H1 (cell line): ENCODE results near the gene PANX1. TPM values are rescaled to one million over a fixed set of nuclear protein-coding genes. Genes with fewer than 3 reads are reported as not detected.

Experiments
- CTCF ChIA-PET: fragments of 300-600 bp; sonication (Branson Sonifier 250); formaldehyde crosslinking; loops from one replicate; lab custom pipeline; 2021; ENCODE audit not compliant: partially characterized antibody; lab: Charles Lee
- POLR2A ChIA-PET: fragments of 300-600 bp; sonication (Branson Sonifier 250); formaldehyde crosslinking; loops from one replicate; lab custom pipeline; 2021; ENCODE audit warnings: inconsistent platforms; ENCODE audit not compliant: partially characterized antibody; lab: Charles Lee
- DNase-seq, 2 experiments: peaks; one replicate each; pipeline versions ENCODE4 v3.0.0 to v3.0.0-alpha.2; 2010 to 2022; ENCODE audit warnings: low spot score in 2 of 2, low read depth in 1 of 2, mixed read lengths in 1 of 2
- FAIRE-seq: peaks from 2 replicates; lab custom pipeline; 2011; peaks lifted over from hg19 to GRCh38; lab: Jason Lieb, UNC
- H2AFZ ChIP-seq: 2 replicates; pipeline ENCODE4 v1.8.1; 2012; ENCODE audit warnings: low read length, inconsistent platforms
- H2AK5ac ChIP-seq: 2 replicates; pipeline ENCODE4 v1.6.1; 2013; ENCODE audit warnings: low read depth, low read length
- H2BK120ac ChIP-seq: replicated peaks from 2 replicates; pipeline ENCODE3; 2013; ENCODE audit warnings: low read depth, low read length, inconsistent platforms
- H2BK12ac ChIP-seq: 2 replicates; pipeline ENCODE4 v1.6.1; 2013; ENCODE audit warnings: low read depth, low read length
- H2BK15ac ChIP-seq: 2 replicates; pipeline ENCODE4 v1.6.1; 2013; ENCODE audit warnings: low read length
- H2BK20ac ChIP-seq: 2 replicates; pipeline ENCODE4 v1.6.1; 2013; ENCODE audit warnings: low read length
- H2BK5ac ChIP-seq: 2 replicates; pipeline ENCODE4 v1.6.1; 2013; ENCODE audit warnings: low read depth, low read length
- H3K14ac ChIP-seq: 2 replicates; pipeline ENCODE4 v1.6.1; 2013; ENCODE audit warnings: inconsistent platforms; ENCODE audit not compliant: insufficient read length
- H3K18ac ChIP-seq: 2 replicates; pipeline ENCODE4 v1.6.1; 2013; ENCODE audit warnings: low read length; ENCODE audit errors: extremely low read depth
- H3K23ac ChIP-seq: 2 replicates; pipeline ENCODE4 v1.6.1; 2013; ENCODE audit warnings: inconsistent platforms; ENCODE audit not compliant: insufficient read length
- H3K23me2 ChIP-seq: 2 replicates; pipeline ENCODE4 v1.6.1; 2013; ENCODE audit warnings: low read depth, low read length
- H3K27ac ChIP-seq: 2 replicates; pipeline ENCODE4 v1.6.1; 2011; ENCODE audit warnings: low read depth, low read length, inconsistent platforms
- H3K27me3 ChIP-seq, 4 experiments: replicated peaks in 1 of 4; 1 replicate in 1 of 4; 2 replicates in 3 of 4; pipeline versions ENCODE4 v1.6.1 to v1.8.1; 2011 to 2013; ENCODE audit warnings: low read length in 3 of 4, mild to moderate bottlenecking in 3 of 4, inconsistent platforms in 2 of 4, mixed read lengths in 2 of 4, moderate library complexity in 1 of 4; ENCODE audit not compliant: control insufficient read depth in 3 of 4, insufficient read depth in 3 of 4; ENCODE audit errors: extremely low read depth in 1 of 4
- H3K36me3 ChIP-seq, 4 experiments: 2 replicates each; pipeline versions ENCODE4 v1.6.1 to v1.8.1; 2011 to 2013; ENCODE audit warnings: mild to moderate bottlenecking in 4 of 4, low read length in 3 of 4, moderate library complexity in 2 of 4, control low read depth in 1 of 4, inconsistent platforms in 1 of 4; ENCODE audit not compliant: insufficient read depth in 4 of 4, control insufficient read depth in 2 of 4
- H3K4ac ChIP-seq: replicated peaks from 2 replicates; pipeline ENCODE3; 2013; ENCODE audit warnings: low read length, low read depth, mixed read lengths, inconsistent platforms; ENCODE audit not compliant: insufficient read length
- H3K4me1 ChIP-seq, 4 experiments: replicated peaks in 1 of 4; 1 replicate in 1 of 4; 2 replicates in 3 of 4; pipeline versions ENCODE4 v1.6.1 to v1.8.1; 2011 to 2013; ENCODE audit warnings: low read length in 3 of 4, inconsistent platforms in 2 of 4, mixed read lengths in 1 of 4; ENCODE audit not compliant: insufficient read depth in 4 of 4, control insufficient read depth in 3 of 4
- H3K4me2 ChIP-seq, 2 experiments: 2 replicates each; pipeline versions ENCODE4 v1.6.1 to v1.8.1; 2011 to 2013; ENCODE audit warnings: low read depth in 2 of 2, low read length in 2 of 2, control low read depth in 1 of 2, inconsistent platforms in 1 of 2, mild to moderate bottlenecking in 1 of 2; ENCODE audit not compliant: insufficient read depth in 1 of 2
- H3K4me3 ChIP-seq, 4 experiments: fragments of 200-600, 300-600 bp in 1 of 4; sonication (generic), shearing (Covaris generic), sonication (Bioruptor Twin) in 1 of 4; 2 replicates each; pipeline versions ENCODE4 v1.5.1 to v1.8.1; 2011 to 2016; ENCODE audit warnings: low read length in 4 of 4, low read depth in 3 of 4, control low read depth in 2 of 4, inconsistent platforms in 2 of 4, mild to moderate bottlenecking in 2 of 4, mixed read lengths in 1 of 4, moderate library complexity in 1 of 4; ENCODE audit not compliant: insufficient read depth in 2 of 4; ENCODE audit errors: extremely low read depth in 1 of 4
- H3K56ac ChIP-seq: replicated peaks from 2 replicates; pipeline ENCODE3; 2013; ENCODE audit warnings: low read depth, mild to moderate bottlenecking, mixed read lengths, low read length, inconsistent platforms; ENCODE audit not compliant: insufficient read length
- H3K79me1 ChIP-seq: 2 replicates; pipeline ENCODE4 v1.6.1; 2013; ENCODE audit warnings: low read depth, low read length, control low read depth
- H3K79me2 ChIP-seq, 2 experiments: 2 replicates each; pipeline versions ENCODE4 v1.6.1 to v1.8.1; 2012 to 2013; ENCODE audit warnings: low read length in 2 of 2, mild to moderate bottlenecking in 2 of 2, inconsistent platforms in 1 of 2; ENCODE audit not compliant: insufficient read depth in 2 of 2, control insufficient read depth in 1 of 2
- H3K9ac ChIP-seq, 4 experiments: replicated peaks in 1 of 4; 1 replicate in 1 of 4; 2 replicates in 3 of 4; pipeline versions ENCODE4 v1.6.1 to v1.8.1; 2011 to 2013; ENCODE audit warnings: low read depth in 3 of 4, low read length in 3 of 4, control low read depth in 2 of 4, mild to moderate bottlenecking in 2 of 4, moderate library complexity in 2 of 4, inconsistent platforms in 1 of 4; ENCODE audit errors: extremely low read depth in 1 of 4
- H3K9me3 ChIP-seq, 2 experiments: 2 replicates each; pipeline versions ENCODE4 v1.6.1 to v1.8.1; 2012 to 2013; ENCODE audit warnings: mild to moderate bottlenecking in 2 of 2, moderate library complexity in 2 of 2, control low read depth in 1 of 2, inconsistent platforms in 1 of 2, low read depth in 1 of 2, low read length in 1 of 2, mixed read lengths in 1 of 2; ENCODE audit not compliant: insufficient read depth in 2 of 2
- H4K20me1 ChIP-seq, 2 experiments: replicated peaks in 1 of 2; 2 replicates each; pipeline versions ENCODE3 to v1.8.1; 2011 to 2013; ENCODE audit warnings: inconsistent platforms in 2 of 2, low read length in 2 of 2, mild to moderate bottlenecking in 1 of 2; ENCODE audit not compliant: insufficient read depth in 2 of 2, control insufficient read depth in 1 of 2
- H4K5ac ChIP-seq: 2 replicates; pipeline ENCODE4 v1.6.1; 2013; ENCODE audit warnings: low read length, low read depth, mixed read lengths, inconsistent platforms; ENCODE audit not compliant: insufficient read length
- H4K8ac ChIP-seq: 2 replicates; pipeline ENCODE4 v1.8.0; 2013; ENCODE audit warnings: mild to moderate bottlenecking, moderate library complexity, low read length, inconsistent platforms; ENCODE audit not compliant: insufficient read depth; ENCODE audit errors: extremely low read depth
- H4K91ac ChIP-seq: replicated peaks from 2 replicates; pipeline ENCODE3; 2013; ENCODE audit warnings: low read length, mixed read lengths, inconsistent platforms; ENCODE audit not compliant: insufficient read length
- CBX5 ChIP-seq: fragments of 300-800, 300-1000 bp; sonication (generic); IDR thresholded peaks from 2 replicates; pipeline ENCODE4 v1.7.1; 2016; ENCODE audit warnings: antibody characterized with exemption, low read length, low read depth
- E2F6 ChIP-seq: IDR thresholded peaks from 2 replicates; pipeline ENCODE4 v1.6.1; 2012; ENCODE audit warnings: inconsistent platforms
- SIRT6 ChIP-seq: IDR thresholded peaks from one replicate; pipeline ENCODE4 v1.7.1; 2012; ENCODE audit warnings: low read length, inconsistent platforms
- SP4 ChIP-seq: IDR thresholded peaks from 2 replicates; pipeline ENCODE4 v1.6.1; 2012; ENCODE audit warnings: low read length, inconsistent platforms
- WGBS, 2 experiments: shearing (Covaris generic) in 1 of 2; methylation state at CpG; one replicate each; pipeline versions ENCODE4 v1.1.6 to v1.1.7; 2013 to 2015; ENCODE audit warnings: low lambda C conversion rate in 2 of 2, mixed read lengths in 2 of 2, inconsistent platforms in 1 of 2, low coverage in 1 of 2, missing lambda C conversion rate in 1 of 2; ENCODE audit not compliant: insufficient replicate concordance in 2 of 2, insufficient coverage in 1 of 2, insufficient read length in 1 of 2; ENCODE audit errors: extremely low coverage in 1 of 2, missing lambda C conversion rate in 1 of 2; 5-methylcytosine and 5-hydroxymethylcytosine counted together
- polyA plus RNA-seq, 7 experiments: library from polyadenylated mRNA; depleted of rRNA in 3 of 7; stranded (reverse) in 5 of 7; unstranded in 2 of 7; fragments of >200 nt in 5 of 7; fragments of 200-250 nt in 2 of 7; gene quantifications; 1 replicate in 5 of 7; 2 replicates in 1 of 7; 4 replicates in 1 of 7; pipeline versions ENCODE4 v1.2.1 to v1.2.3, GENCODE V29; 2011 to 2013; ENCODE audit warnings: missing spikeins in 2 of 7, mixed read lengths in 2 of 7
- total RNA-seq: library from RNA; stranded (reverse); fragmentation: NEBNext Ultra II Directional; extraction: Animal tissue kit (Norgen Biotek cat#: 25700); gene quantifications from 2 replicates; pipeline ENCODE4 v1.2.1, GENCODE V29; 2021

Gene PANX1
- total and polyA plus RNA-seq, 2 of the 8 experiments (the other 6 are each of a cell fraction or from before 2014, with no cell fraction given) = 15.9 to 35.2 TPM

GRCh38 chr11:94091091-94091490 lies 37.5 kb upstream of the PANX1 start:
- no peaks in the 10 kb centered on the region for H3K4me1 ChIP-seq
- ChIA-PET POLR2A (no interaction called here), CTCF (no interaction called here)
- no peak overlapping the region for H4K91ac ChIP-seq
- H2BK15ac ChIP-seq = no peak overlapping the region
- no peaks in the 10 kb centered on the region for H3K27me3 ChIP-seq
- no peaks in the 10 kb centered on the region for H3K79me2 ChIP-seq
- no peak overlapping the region for H3K4ac ChIP-seq
- WGBS, 2 experiments = 93% methylated on average over 1 of the region's 1 CpG; no CpG with 5 or more reads in 1 of the 2 experiments
- no peak overlapping the region for H2BK5ac ChIP-seq
- no peak overlapping the region for H3K18ac ChIP-seq
- no peaks in the 10 kb centered on the region for H3K23me2 ChIP-seq
- no peak overlapping the region for H3K9ac ChIP-seq
- no peak overlapping the region for H3K4me3 ChIP-seq
- no peak overlapping the region for H3K14ac ChIP-seq
- H2BK120ac ChIP-seq = no peak overlapping the region
- no peaks in the 10 kb centered on the region for H3K79me1 ChIP-seq
- H4K8ac ChIP-seq = no peak overlapping the region
- TF ChIP-seq E2F6 (no peak), SP4 (no peak), CBX5 (no peak), SIRT6 (no peak)
- H3K4me2 ChIP-seq = no peak overlapping the region
- H4K20me1 ChIP-seq = no peaks in the 10 kb centered on the region
- DNase-seq (no peak), FAIRE-seq (no peak)
- H2BK20ac ChIP-seq = no peak overlapping the region
- no peak overlapping the region for H3K27ac ChIP-seq
- H3K9me3 ChIP-seq = no peaks in the 10 kb centered on the region
- H2AK5ac ChIP-seq = no peak overlapping the region
- H2BK12ac ChIP-seq = no peak overlapping the region
- no peak overlapping the region for H3K23ac ChIP-seq
- H4K5ac ChIP-seq = no peak overlapping the region
- H3K56ac ChIP-seq = no peak overlapping the region
- H2AFZ ChIP-seq = no peak overlapping the region
- H3K36me3 ChIP-seq = no peaks in the 10 kb centered on the region
